GM18499 (cell line): ENCODE measurements around the gene NMT1.

Experiments used
- ATAC-seq: cut with Tn5 transposase; IDR thresholded peaks from one replicate; pipeline ENCODE4 v1.9.1; 2021; ENCODE audit warnings: moderate number of reproducible peaks; ENCODE audit not compliant: insufficient read depth, unreplicated experiment

Gene NMT1

DNA sequence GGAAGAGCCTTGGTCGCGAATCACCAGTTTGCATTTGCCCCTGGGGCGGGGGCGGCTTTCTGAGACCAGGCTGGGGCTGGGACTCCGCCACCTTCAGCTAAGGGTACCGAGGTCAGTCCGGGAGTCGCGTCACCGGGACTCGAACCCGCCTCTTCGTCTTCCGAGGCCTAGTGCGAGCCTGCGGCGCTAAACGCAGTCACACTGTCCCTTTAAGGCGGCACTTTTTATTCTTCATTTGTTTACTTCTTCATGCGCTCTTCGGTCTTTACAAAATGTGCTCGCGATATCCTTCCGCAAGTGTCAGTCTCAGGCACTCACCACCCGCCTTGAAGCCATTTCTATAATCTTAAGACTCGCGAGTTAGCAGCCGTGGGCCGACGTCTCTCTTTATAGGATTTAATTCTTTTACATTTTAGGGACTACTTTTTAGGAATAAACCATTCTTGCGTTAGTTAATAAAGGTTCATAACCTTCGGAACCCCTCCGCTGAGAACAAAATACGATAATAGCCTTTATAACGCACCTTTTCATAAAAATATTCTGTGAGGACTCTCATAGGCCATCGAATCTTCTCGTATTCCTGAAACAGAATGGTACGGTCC lies 86.6 kb downstream of the NMT1 start:
- ATAC-seq: no peak

GRCh38 chr17:45148183-45149036 lies 87.3 kb downstream of the NMT1 start, which contains the start of gene HEXIM1:
Gene HEXIM1 (plus strand): TSS chr17:45148475. CDS start chr17:45149191, 716 bp downstream.
- peak; percentile 36 for ATAC-seq

DNA sequence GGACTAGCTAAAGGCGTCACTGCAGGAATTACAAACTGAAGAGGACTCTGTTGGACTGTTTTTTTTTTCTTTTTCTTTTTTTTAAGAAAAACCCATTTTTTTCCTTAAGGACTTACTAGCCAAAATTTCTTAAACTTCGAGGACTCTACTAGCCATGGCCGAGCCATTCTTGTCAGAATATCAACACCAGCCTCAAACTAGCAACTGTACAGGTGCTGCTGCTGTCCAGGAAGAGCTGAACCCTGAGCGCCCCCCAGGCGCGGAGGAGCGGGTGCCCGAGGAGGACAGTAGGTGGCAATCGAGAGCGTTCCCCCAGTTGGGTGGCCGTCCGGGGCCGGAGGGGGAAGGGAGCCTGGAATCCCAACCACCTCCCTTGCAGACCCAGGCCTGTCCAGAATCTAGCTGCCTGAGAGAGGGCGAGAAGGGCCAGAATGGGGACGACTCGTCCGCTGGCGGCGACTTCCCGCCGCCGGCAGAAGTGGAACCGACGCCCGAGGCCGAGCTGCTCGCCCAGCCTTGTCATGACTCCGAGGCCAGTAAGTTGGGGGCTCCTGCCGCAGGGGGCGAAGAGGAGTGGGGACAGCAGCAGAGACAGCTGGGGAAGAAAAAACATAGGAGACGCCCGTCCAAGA lies 88.0 kb downstream of the NMT1 start:
- ATAC-seq: no peak

DNA sequence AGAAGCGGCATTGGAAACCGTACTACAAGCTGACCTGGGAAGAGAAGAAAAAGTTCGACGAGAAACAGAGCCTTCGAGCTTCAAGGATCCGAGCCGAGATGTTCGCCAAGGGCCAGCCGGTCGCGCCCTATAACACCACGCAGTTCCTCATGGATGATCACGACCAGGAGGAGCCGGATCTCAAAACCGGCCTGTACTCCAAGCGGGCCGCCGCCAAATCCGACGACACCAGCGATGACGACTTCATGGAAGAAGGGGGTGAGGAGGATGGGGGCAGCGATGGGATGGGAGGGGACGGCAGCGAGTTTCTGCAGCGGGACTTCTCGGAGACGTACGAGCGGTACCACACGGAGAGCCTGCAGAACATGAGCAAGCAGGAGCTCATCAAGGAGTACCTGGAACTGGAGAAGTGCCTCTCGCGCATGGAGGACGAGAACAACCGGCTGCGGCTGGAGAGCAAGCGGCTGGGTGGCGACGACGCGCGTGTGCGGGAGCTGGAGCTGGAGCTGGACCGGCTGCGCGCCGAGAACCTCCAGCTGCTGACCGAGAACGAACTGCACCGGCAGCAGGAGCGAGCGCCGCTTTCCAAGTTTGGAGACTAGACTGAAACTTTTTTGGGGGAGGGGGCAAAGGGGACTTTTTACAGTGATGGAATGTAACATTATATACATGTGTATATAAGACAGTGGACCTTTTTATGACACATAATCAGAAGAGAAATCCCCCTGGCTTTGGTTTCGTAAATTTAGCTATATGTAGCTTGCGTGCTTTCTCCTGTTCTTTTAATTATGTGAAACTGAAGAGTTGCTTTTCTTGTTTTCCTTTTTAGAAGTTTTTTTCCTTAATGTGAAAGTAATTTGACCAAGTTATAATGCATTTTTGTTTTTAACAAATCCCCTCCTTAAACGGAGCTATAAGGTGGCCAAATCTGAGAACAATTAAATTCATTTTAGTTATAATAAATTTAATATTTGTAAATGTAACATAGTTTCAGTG lies 88.8 kb downstream of the NMT1 start:
- no peak for ATAC-seq

GRCh38 chr17:45150911-45151809 lies 90.0 kb downstream of the NMT1 start:
- no peak for ATAC-seq

DNA sequence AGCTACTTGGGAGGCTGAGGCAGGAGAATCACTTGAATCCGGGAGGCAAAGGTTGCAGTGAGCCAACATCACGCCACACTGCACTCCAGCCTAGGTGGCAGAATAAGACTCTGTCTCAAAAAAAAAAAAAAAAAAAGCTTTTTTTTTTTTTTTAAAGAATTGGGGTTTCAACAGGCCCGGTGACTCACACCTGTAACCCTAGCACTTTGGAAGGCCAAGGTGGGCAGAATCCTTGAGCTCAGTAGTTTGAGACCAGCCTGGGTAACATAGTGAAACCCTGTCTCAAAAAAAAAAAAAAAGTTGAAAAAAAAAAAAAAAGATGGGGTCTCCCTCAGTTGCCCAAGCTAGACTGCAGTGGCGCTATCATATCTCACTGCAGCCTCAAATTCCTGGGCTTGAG lies 93.9 kb downstream of the NMT1 start:
- ATAC-seq: no peak

DNA sequence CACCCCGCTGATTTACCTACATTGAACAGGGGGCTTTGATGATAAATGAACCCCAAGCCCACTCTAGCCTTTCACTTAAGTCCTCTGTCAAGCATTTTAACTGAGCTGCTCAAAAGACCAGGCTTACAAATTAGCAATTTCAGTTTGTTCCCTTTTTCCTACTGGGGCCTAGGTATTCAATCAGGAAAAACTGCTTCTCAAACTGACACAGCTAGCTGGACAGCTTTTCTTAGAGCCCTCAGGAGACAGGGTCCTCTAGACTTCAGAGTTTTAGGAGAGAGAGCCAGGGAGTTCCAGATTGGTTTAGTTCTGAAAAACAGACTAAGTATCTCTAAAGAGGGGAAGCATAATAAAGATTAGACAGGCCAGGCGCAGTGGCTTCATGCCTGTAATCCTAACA lies 94.4 kb downstream of the NMT1 start:
- ATAC-seq: no peak

GRCh38 chr17:45156242-45156641 lies 95.1 kb downstream of the NMT1 start:
- ATAC-seq: no peak
